HCT116 (cell line): ENCODE measurements around the gene KRTAP11-1. TPM values are rescaled to one million over a fixed set of nuclear protein-coding genes. Genes with fewer than 3 reads are reported as not detected.

Experiments used
- ATAC-seq: fragments of 200-7000 bp; cut with Tn5 transposase; 2 replicates; pipeline ENCODE4 v1.9.1; 2020; ENCODE audit warnings: mild to moderate bottlenecking, moderate library complexity
- BruUV-seq: library from RNA; stranded (reverse); fragments of 400-500 nt; replicated peaks from 2 replicates; lab custom pipeline; 2021; lab: Mats Ljungman, UMichigan
- CTCF ChIA-PET: fragments of 300-600 bp; sonication (Branson Sonifier 250); formaldehyde crosslinking; loops from one replicate; lab custom pipeline; 2021; ENCODE audit warnings: antibody characterized with exemption; lab: Charles Lee
- POLR2A ChIA-PET: fragments of 300-600, 350-600 bp; sonication (Branson Sonifier 250); formaldehyde crosslinking; loops from one replicate; lab custom pipeline; 2021; ENCODE audit warnings: antibody characterized with exemption; lab: Charles Lee
- RAD21 ChIA-PET, 2 experiments: fragments of 300-600 bp; sonication (Branson Sonifier 250); formaldehyde crosslinking; loops; one replicate each; lab custom pipeline; 2023; ENCODE audit warnings: low total read pairs in 2 of 2; ENCODE audit not compliant: uncharacterized antibody in 2 of 2, unreplicated experiment in 2 of 2, low non-redundant PET in 1 of 2; lab: Charles Lee
- DNase-seq: peaks from one replicate; pipeline ENCODE4 v3.0.0-alpha.2; 2010; ENCODE audit warnings: low read depth, low spot score
- H2AFZ ChIP-seq: fragments of 200-600 bp; shearing (Covaris generic), sonication (generic); 2 replicates; pipeline ENCODE4 v1.6.1; 2017; ENCODE audit warnings: low read depth, mixed run types, mixed read lengths, antibody characterized with exemption, low read length; ENCODE audit not compliant: poor library complexity, severe bottlenecking
- H3K27ac ChIP-seq: 2 replicates; pipeline ENCODE4 v1.5.1; 2012; ENCODE audit warnings: low read depth, low read length
- H3K27me3 ChIP-seq: fragments of 200-600 bp; sonication (generic); 2 replicates; pipeline ENCODE4 v1.6.1; 2016; ENCODE audit warnings: mixed run types, low read length, mixed read lengths; ENCODE audit not compliant: insufficient read depth
- H3K36me3 ChIP-seq, 2 experiments: fragments of 200-500 bp in 1 of 2; fragments of 200-600 bp in 1 of 2; sonication (Bioruptor generic) in 1 of 2; sonication (generic) in 1 of 2; 2 replicates each; pipeline versions ENCODE4 v1.5.1 to v1.6.1; 2014 to 2016; ENCODE audit warnings: low read length in 2 of 2, inconsistent platforms in 1 of 2, mixed read lengths in 1 of 2, mixed run types in 1 of 2; ENCODE audit not compliant: insufficient read depth in 2 of 2, control insufficient read depth in 1 of 2
- H3K4me1 ChIP-seq, 2 experiments: fragments of 200-600 bp in 1 of 2; sonication (generic) in 1 of 2; 2 replicates each; pipeline versions ENCODE4 v1.5.1 to v1.6.1; 2012 to 2017; ENCODE audit warnings: low read length in 2 of 2, inconsistent platforms in 1 of 2, mild to moderate bottlenecking in 1 of 2, mixed read lengths in 1 of 2, mixed run types in 1 of 2, moderate library complexity in 1 of 2; ENCODE audit not compliant: insufficient read depth in 2 of 2, control insufficient read depth in 1 of 2
- H3K4me2 ChIP-seq: fragments of 200-600 bp; sonication (generic); 2 replicates; pipeline ENCODE4 v1.6.1; 2017; ENCODE audit warnings: mixed run types, low read length, mixed read lengths
- H3K4me3 ChIP-seq, 2 experiments: fragments of 200-600 bp in 1 of 2; sonication (generic) in 1 of 2; replicated peaks in 1 of 2; 2 replicates each; pipeline ENCODE4 v1.5.1; 2011 to 2016; ENCODE audit warnings: low read length in 2 of 2, control low read depth in 1 of 2, low read depth in 1 of 2, mild to moderate bottlenecking in 1 of 2, mixed read lengths in 1 of 2, mixed run types in 1 of 2
- H3K79me2 ChIP-seq: fragments of 200-600 bp; sonication (generic); 2 replicates; pipeline ENCODE4 v1.6.1; 2017; ENCODE audit warnings: mild to moderate bottlenecking, mixed run types, low read length, moderate library complexity, mixed read lengths; ENCODE audit not compliant: insufficient read depth
- H3K9ac ChIP-seq: fragments of 200-600 bp; sonication (generic); 2 replicates; pipeline ENCODE4 v1.6.1; 2016; ENCODE audit warnings: low read length, mixed read lengths
- H3K9me2 ChIP-seq: fragments of 200-600 bp; sonication (generic), shearing (Covaris generic); 2 replicates; pipeline ENCODE4 v1.6.1; 2017; ENCODE audit warnings: mixed run types, mild to moderate bottlenecking, moderate library complexity; ENCODE audit not compliant: insufficient read depth
- H3K9me3 ChIP-seq, 2 experiments: fragments of 200-500 bp in 1 of 2; fragments of 200-600 bp in 1 of 2; sonication (Bioruptor generic) in 1 of 2; sonication (generic) in 1 of 2; 2 replicates each; pipeline ENCODE4 v1.6.1; 2014 to 2017; ENCODE audit warnings: low read length in 2 of 2, mixed read lengths in 2 of 2, inconsistent platforms in 1 of 2, low read depth in 1 of 2, mild to moderate bottlenecking in 1 of 2, mixed run types in 1 of 2, moderate library complexity in 1 of 2; ENCODE audit not compliant: control insufficient read depth in 1 of 2, insufficient read depth in 1 of 2
- H4K20me1 ChIP-seq: fragments of 200-600 bp; sonication (generic), shearing (Covaris generic); 2 replicates; pipeline ENCODE4 v1.6.1; 2017; ENCODE audit warnings: mixed run types, mild to moderate bottlenecking, moderate library complexity; ENCODE audit not compliant: insufficient read depth
- ATF3 ChIP-seq: IDR thresholded peaks from 2 replicates; pipeline ENCODE4 v1.6.1; 2012
- CBX3 ChIP-seq: IDR thresholded peaks from 2 replicates; pipeline ENCODE4 v1.6.1; 2012; ENCODE audit warnings: low read depth
- CEBPB ChIP-seq: IDR thresholded peaks from 2 replicates; pipeline ENCODE4 v1.6.1; 2012; ENCODE audit warnings: low read depth
- EGR1 ChIP-seq: IDR thresholded peaks from 2 replicates; pipeline ENCODE4 v1.6.1; 2012; ENCODE audit warnings: low read depth
- ELF1 ChIP-seq: IDR thresholded peaks from 2 replicates; pipeline ENCODE4 v1.6.1; 2012; ENCODE audit warnings: low read depth, borderline replicate concordance
- EZH2 ChIP-seq: fragments of 200-600 bp; sonication (generic); IDR thresholded peaks from 2 replicates; pipeline ENCODE4 v1.6.1; 2017; ENCODE audit warnings: antibody characterized with exemption, mixed run types
- EZH2phosphoT487 ChIP-seq: fragments of 200-600 bp; IDR thresholded peaks from 2 replicates; pipeline ENCODE4 v1.6.1; 2018; ENCODE audit warnings: antibody characterized with exemption, borderline replicate concordance
- FOSL1 ChIP-seq: IDR thresholded peaks from 2 replicates; pipeline ENCODE4 v1.6.1; 2012; ENCODE audit warnings: low read depth
- MAX ChIP-seq: IDR thresholded peaks from 2 replicates; pipeline ENCODE4 v1.6.1; 2012
- POLR2A ChIP-seq: IDR thresholded peaks from 2 replicates; pipeline ENCODE4 v1.7.0; 2011; ENCODE audit warnings: borderline replicate concordance; ENCODE audit not compliant: insufficient read depth, insufficient read length; ENCODE audit errors: extremely low read depth
- POLR2AphosphoS5 ChIP-seq: IDR thresholded peaks from 2 replicates; pipeline ENCODE4 v1.6.1; 2011; ENCODE audit warnings: mild to moderate bottlenecking, low read depth, low read length, moderate library complexity
- RAD21 ChIP-seq: IDR thresholded peaks from 2 replicates; pipeline ENCODE4 v1.6.1; 2012; ENCODE audit warnings: low read depth, mild to moderate bottlenecking
- SIN3A ChIP-seq: IDR thresholded peaks from 2 replicates; pipeline ENCODE4 v1.6.1; 2012; ENCODE audit warnings: low read depth
- SP1 ChIP-seq: IDR thresholded peaks from 2 replicates; pipeline ENCODE4 v1.6.1; 2012; ENCODE audit warnings: low read depth
- SRF ChIP-seq: IDR thresholded peaks from 2 replicates; pipeline ENCODE4 v1.6.1; 2012; ENCODE audit warnings: low read depth
- TCF7L2 ChIP-seq: IDR thresholded peaks from 2 replicates; pipeline ENCODE4 v1.7.0; 2011; ENCODE audit warnings: borderline replicate concordance, inconsistent platforms; ENCODE audit not compliant: insufficient read depth, insufficient read length; ENCODE audit errors: extremely low read depth
- YY1 ChIP-seq: IDR thresholded peaks from 2 replicates; pipeline ENCODE4 v1.6.1; 2011; ENCODE audit warnings: low read length, low read depth, moderate library complexity, mild to moderate bottlenecking; ENCODE audit not compliant: insufficient replicate concordance; ENCODE audit errors: extremely low read depth
- ZBTB33 ChIP-seq: IDR thresholded peaks from 2 replicates; pipeline ENCODE4 v1.6.1; 2011; ENCODE audit warnings: mild to moderate bottlenecking, low read length, moderate library complexity; ENCODE audit not compliant: insufficient replicate concordance; ENCODE audit errors: extremely low read depth
- ZFX ChIP-seq: fragments of 450-650 bp; IDR thresholded peaks from 2 replicates; pipeline ENCODE4 v1.6.1; 2017
- ZNF274 ChIP-seq: fragments of 200-500 bp; sonication (Bioruptor generic); IDR thresholded peaks from 2 replicates; pipeline ENCODE4 v1.6.1; 2014; ENCODE audit warnings: mild to moderate bottlenecking, low read depth, low read length, inconsistent platforms
- intact Hi-C: fragments of 100-400 bp; cut with micrococcal nuclease; formaldehyde crosslinking; loops from 2 replicates; pipeline ENCODE4 v1.10.0; 2022
- total RNA-seq: library from RNA; stranded (reverse); gene quantifications from one replicate; pipeline ENCODE4 v1.2.1, GENCODE V29; 2021; ENCODE audit not compliant: unreplicated experiment

Gene KRTAP11-1
- total RNA-seq, 1 experiment from 2014 or later = not detected

- TF ChIP-seq POLR2AphosphoS5 = no peak
- TF ChIP-seq EGR1 = no peak
These were observed 1.7 kb upstream of the KRTAP11-1 start (continued) for GRCh38 chr21:30882866-30883597.

GRCh38 chr21:30880914-30881313 lies 466 bp downstream of the KRTAP11-1 start:
- H3K4me2 ChIP-seq = no peak overlapping the region
- H3K9ac ChIP-seq = no peak overlapping the region
- no peaks in the 10 kb centered on the region; a peak in 3 of 4 replicates for H3K9me3 ChIP-seq
- RAD21 ChIA-PET = no interaction called here
- no peaks in the 10 kb centered on the region for H3K27me3 ChIP-seq
- CTCF ChIA-PET = no interaction called here
- H3K4me1 ChIP-seq = no peaks in the 10 kb centered on the region
- no peak overlapping the region for H3K27ac ChIP-seq
- H3K9me2 ChIP-seq = no peaks in the 10 kb centered on the region
- H3K36me3 ChIP-seq = no peaks in the 10 kb centered on the region
- H4K20me1 ChIP-seq = no peaks in the 10 kb centered on the region
- H2AFZ ChIP-seq = no peak overlapping the region
- TF ChIP-seq TCF7L2 (no peak), SRF (no peak), SP1 (no peak), POLR2AphosphoS5 (no peak), ZNF274 (no peak), EZH2 (no peak), YY1 (no peak), ELF1 (no peak), EZH2phosphoT487 (no peak), RAD21 (no peak), CEBPB (no peak), ZBTB33 (no peak), EGR1 (no peak), FOSL1 (no peak), SIN3A (no peak), ZFX (no peak), POLR2A (no peak), CBX3 (no peak), MAX (no peak), ATF3 (no peak)
- no peak for ATAC-seq
- H3K79me2 ChIP-seq = no peaks in the 10 kb centered on the region
- no peak overlapping the region for H3K4me3 ChIP-seq
- no peak for DNase-seq
- no TSS peak for BruUV-seq
- intact Hi-C loops = no loop called here
- POLR2A ChIA-PET = no interaction called here
